Upper lobe of left lung (tissue), 6 donors: ENCODE data around the gene CHST11. TPM values are rescaled to one million over a fixed set of nuclear protein-coding genes. Genes with fewer than 3 reads are reported as not detected.
"Not testable (repeated sequence)": the region's sequence is repeated elsewhere in the genome, so short reads cannot be mapped to it uniquely, and the experiment has no call there.

ENCODE experiments used
- ATAC-seq, 2 donors: fragments of 200-7000 bp; cut with Tn5 transposase; one replicate each; pipeline ENCODE4 v1.9.1; 2022; ENCODE audit warnings: mild to moderate bottlenecking in 2 of 2, moderate library complexity in 2 of 2; ENCODE audit not compliant: low FRiP score in 2 of 2
- DNase-seq, 2 donors: peaks; one replicate each; pipeline ENCODE4 v3.0.0-alpha.2; 2019 to 2020
- H3K27ac ChIP-seq, 4 donors: fragments of 200-600 bp; sonication (generic); one replicate each; pipeline ENCODE4 v1.5.1; 2016 to 2019
- H3K27me3 ChIP-seq, 4 donors: fragments of 200-600 bp; sonication (generic); one replicate each; pipeline ENCODE4 v1.5.1; 2017 to 2019
- H3K36me3 ChIP-seq, 4 donors: fragments of 200-600 bp; sonication (generic); one replicate each; pipeline ENCODE4 v1.5.1; 2016 to 2019
- H3K4me1 ChIP-seq, 4 donors: fragments of 200-600 bp; sonication (generic); one replicate each; pipeline ENCODE4 v1.5.1; 2018 to 2019
- H3K4me3 ChIP-seq, 4 donors: fragments of 200-600 bp; sonication (generic); one replicate each; pipeline ENCODE4 v1.5.1; 2017 to 2019; ENCODE audit warnings: mild to moderate bottlenecking in 2 of 4, moderate library complexity in 1 of 4
- H3K9me3 ChIP-seq, 4 donors: fragments of 200-600 bp; sonication (generic); one replicate each; pipeline ENCODE4 v1.5.1; 2018 to 2019
- EP300 ChIP-seq, 4 donors: sonication (generic); formaldehyde crosslinking; IDR thresholded peaks; one replicate each; pipeline ENCODE4 v1.5.1; 2017; ENCODE audit warnings: antibody characterized with exemption in 4 of 4, control low read depth in 2 of 4
- POLR2A ChIP-seq, 4 donors: fragments of 450-650 bp; IDR thresholded peaks; one replicate each; pipeline ENCODE4 v1.5.1; 2016 to 2017; ENCODE audit warnings: antibody characterized with exemption in 4 of 4, mild to moderate bottlenecking in 2 of 4
- POLR2AphosphoS5 ChIP-seq, 2 donors: sonication (generic); formaldehyde crosslinking; IDR thresholded peaks; one replicate each; pipeline ENCODE4 v1.5.1; 2017; ENCODE audit warnings: antibody characterized with exemption in 2 of 2
- WGBS, 2 donors: methylation state at CpG; one replicate each; pipeline ENCODE4 v1.1.5; 2017 to 2018; 5-methylcytosine and 5-hydroxymethylcytosine counted together
- total RNA-seq, 6 donors: library from RNA; depleted of rRNA in 4 of 6; stranded (reverse); fragments of >200 nt in 4 of 6; gene quantifications; one replicate each; pipeline versions ENCODE4 v1.1.0 to v1.2.1, GENCODE V29; 2016 to 2021
- TF ChIP-seq, protein P1 (sequence below), 6 experiments: fragments of 450-650 bp in 4 of 6; fragments of 200-600 bp in 2 of 6; sonication (generic) in 2 of 6; IDR thresholded peaks; one replicate each; pipeline ENCODE4 v1.5.1; 2016 to 2019; ENCODE audit warnings: antibody characterized with exemption in 6 of 6
- donor health status: DM: no; HTN: no; CAD: no; lungs with moderate emphysema.
- donor health status: DM: no; HTN: yes; CAD: no; lungs with severe emphysema.

The CHST11 gene
- total RNA-seq, 6 donors from 2014 or later, result 40.4 to 234 (median 58.4) TPM

DNA sequence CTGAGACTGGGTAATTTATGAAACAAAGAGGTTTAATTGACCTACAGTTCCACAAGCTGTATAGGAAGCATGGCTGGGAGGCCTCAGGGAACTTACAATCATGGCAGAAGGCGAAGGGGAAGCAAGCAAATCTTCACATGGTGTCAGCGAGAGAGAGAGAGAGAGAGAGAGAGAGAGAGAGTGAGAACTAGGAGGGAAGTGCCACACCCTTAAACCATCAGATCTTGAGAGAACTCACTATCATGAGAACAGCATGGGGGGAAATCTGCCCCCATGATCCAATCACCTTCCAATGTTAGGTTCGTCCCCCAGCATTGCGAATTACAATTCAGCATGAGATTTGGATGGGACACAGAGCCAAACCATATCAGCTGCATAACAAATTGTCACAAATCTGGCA lies 96.7 kb downstream of the CHST11 start:
- peaks cover 0 to 8% (median 2%) of the 10 kb centered on the region in 4 donors for H3K4me1 ChIP-seq
- ATAC-seq (no peak), DNase-seq (no peak)
- H3K27me3 ChIP-seq, result no peaks in the 10 kb centered on the region
- no peaks in the 10 kb centered on the region for H3K9me3 ChIP-seq
- 87 to 92% methylated on average over 4 of the region's 4 CpGs for WGBS, 2 donors
- no peaks in the 10 kb centered on the region for H3K36me3 ChIP-seq
- no peak overlapping the region for H3K4me3 ChIP-seq
- TF ChIP-seq, protein P1, sequence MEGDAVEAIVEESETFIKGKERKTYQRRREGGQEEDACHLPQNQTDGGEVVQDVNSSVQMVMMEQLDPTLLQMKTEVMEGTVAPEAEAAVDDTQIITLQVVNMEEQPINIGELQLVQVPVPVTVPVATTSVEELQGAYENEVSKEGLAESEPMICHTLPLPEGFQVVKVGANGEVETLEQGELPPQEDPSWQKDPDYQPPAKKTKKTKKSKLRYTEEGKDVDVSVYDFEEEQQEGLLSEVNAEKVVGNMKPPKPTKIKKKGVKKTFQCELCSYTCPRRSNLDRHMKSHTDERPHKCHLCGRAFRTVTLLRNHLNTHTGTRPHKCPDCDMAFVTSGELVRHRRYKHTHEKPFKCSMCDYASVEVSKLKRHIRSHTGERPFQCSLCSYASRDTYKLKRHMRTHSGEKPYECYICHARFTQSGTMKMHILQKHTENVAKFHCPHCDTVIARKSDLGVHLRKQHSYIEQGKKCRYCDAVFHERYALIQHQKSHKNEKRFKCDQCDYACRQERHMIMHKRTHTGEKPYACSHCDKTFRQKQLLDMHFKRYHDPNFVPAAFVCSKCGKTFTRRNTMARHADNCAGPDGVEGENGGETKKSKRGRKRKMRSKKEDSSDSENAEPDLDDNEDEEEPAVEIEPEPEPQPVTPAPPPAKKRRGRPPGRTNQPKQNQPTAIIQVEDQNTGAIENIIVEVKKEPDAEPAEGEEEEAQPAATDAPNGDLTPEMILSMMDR (IDR thresholded peaks at IDR 0.05), result no peak
- TF ChIP-seq EP300 (IDR thresholded peaks at IDR 0.05) (no peak), POLR2A (IDR thresholded peaks at IDR 0.05) (no peak), POLR2AphosphoS5 (IDR thresholded peaks at IDR 0.05) (no peak)
- H3K27ac ChIP-seq, result no peak overlapping the region

DNA sequence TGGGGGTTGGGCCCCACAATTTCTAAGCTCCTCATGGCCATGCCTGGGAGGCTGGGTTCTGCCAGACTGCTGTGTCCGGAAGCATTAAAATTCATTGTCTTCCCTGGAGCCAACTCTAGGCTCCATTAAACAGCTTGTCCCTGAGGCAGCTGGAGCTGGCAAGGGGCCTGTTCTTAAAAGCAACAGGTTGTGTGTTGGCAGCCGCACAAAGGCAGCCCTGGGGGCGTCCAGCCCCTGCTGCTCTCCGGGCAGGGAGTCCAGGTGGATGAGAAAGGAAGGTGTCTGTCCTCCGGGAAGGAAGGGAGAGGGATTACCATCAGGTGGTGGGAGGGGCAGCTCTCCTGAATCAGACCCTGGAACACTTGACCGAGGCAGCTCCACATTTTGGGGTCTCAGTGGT lies 98.9 kb downstream of the CHST11 start:
- 66 to 84% methylated on average over 5 to 6 of the region's 6 CpGs for WGBS, 2 donors
- H3K27me3 ChIP-seq, result no peaks in the 10 kb centered on the region
- H3K9me3 ChIP-seq, result no peaks in the 10 kb centered on the region
- DNase-seq (peak in 1 of 2 donors; percentile 55), ATAC-seq (no peak)
- no peak overlapping the region for H3K27ac ChIP-seq
- H3K36me3 ChIP-seq, result no peaks in the 10 kb centered on the region
- TF ChIP-seq, protein P1 (IDR thresholded peaks at IDR 0.05), result no peak
- TF ChIP-seq EP300 (IDR thresholded peaks at IDR 0.05) (no peak), POLR2A (IDR thresholded peaks at IDR 0.05) (no peak), POLR2AphosphoS5 (IDR thresholded peaks at IDR 0.05) (no peak)
- H3K4me1 ChIP-seq, result no peaks in the 10 kb centered on the region
- no peak overlapping the region for H3K4me3 ChIP-seq

DNA sequence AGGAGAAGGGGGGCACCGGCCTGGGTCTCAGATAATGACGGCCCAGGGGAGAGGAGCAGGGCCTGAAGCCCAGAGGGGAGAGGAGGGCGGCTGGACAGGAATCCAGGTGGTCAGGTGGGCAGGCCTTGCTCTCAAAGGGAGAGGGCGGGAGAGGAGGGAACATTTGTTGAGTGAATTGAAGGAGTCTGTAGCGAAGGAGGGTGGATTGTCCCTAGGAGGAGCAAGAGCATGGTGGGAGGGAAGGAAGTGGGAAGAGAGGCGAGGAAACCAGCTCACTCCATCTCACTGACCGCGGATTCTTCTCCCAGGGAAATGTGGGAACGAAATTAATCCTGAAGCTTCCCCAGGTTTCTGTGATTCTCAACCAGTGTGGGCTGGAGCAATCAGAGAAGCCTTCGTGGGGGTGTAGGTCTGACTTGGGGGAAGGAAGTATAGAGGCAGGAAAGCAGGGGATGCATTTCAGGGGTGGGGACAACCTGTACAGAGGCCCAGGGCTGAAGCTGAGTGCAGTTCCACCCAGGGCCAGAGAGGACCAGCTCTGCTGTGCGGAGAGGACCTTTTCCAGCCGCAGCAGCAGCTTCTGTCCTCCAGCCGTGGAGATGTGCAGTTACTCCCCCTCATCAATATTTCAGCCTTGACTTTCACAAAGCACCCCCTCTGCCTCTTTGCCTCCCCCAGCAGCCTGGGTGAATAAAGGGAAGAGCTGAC lies 100.9 kb downstream of the CHST11 start:
- H3K27me3 ChIP-seq, result no peaks in the 10 kb centered on the region
- no peaks in the 10 kb centered on the region for H3K36me3 ChIP-seq
- H3K9me3 ChIP-seq, result no peaks in the 10 kb centered on the region
- WGBS, 2 donors, result 90 to 91% methylated on average over 10 to 13 of the region's 13 CpGs
- ATAC-seq, result no peak
- TF ChIP-seq POLR2AphosphoS5 (IDR thresholded peaks at IDR 0.05), result no peak
- H3K4me1 ChIP-seq, result no peaks in the 10 kb centered on the region
- no peak overlapping the region for H3K27ac ChIP-seq
- peak in 1 of 2 donors; percentile 32 for DNase-seq
- H3K4me3 ChIP-seq, result no peak overlapping the region

DNA sequence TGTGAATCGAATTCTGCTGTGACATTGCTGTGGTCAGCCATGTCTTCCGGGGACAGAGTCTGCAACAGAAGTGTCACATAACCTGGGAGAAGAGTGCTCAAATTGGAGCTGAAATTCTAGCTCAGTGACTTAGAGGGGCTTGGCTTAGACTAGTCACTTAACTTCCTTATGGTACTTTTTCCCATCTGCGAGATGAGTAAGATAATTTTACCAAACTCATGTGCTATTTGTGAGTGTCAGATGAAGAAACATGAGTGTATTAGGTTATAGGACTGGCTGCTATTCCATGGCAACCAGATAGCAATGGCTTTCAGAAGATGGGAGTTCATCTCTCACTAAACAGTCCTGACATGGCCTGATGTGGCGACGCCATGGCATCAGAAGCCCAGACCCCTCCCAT lies 104.1 kb downstream of the CHST11 start:
- Histone ChIP-seq H3K27ac (no peak overlapping the region), H3K36me3 (no peaks in the 10 kb centered on the region), H3K4me3 (no peak overlapping the region), H3K9me3 (no peaks in the 10 kb centered on the region), H3K27me3 (no peaks in the 10 kb centered on the region), H3K4me1 (peaks cover 0 to 8% (median under 1%) of the 10 kb centered on the region in 4 donors)
- ATAC-seq, result no peak
- DNase-seq, result no peak
- TF ChIP-seq, protein P1 (IDR thresholded peaks at IDR 0.05), result no peak
- TF ChIP-seq EP300 (IDR thresholded peaks at IDR 0.05) (no peak), POLR2A (IDR thresholded peaks at IDR 0.05) (no peak), POLR2AphosphoS5 (IDR thresholded peaks at IDR 0.05) (no peak)
- 82 to 88% methylated on average over 4 to 5 of the region's 5 CpGs for WGBS, 2 donors

DNA sequence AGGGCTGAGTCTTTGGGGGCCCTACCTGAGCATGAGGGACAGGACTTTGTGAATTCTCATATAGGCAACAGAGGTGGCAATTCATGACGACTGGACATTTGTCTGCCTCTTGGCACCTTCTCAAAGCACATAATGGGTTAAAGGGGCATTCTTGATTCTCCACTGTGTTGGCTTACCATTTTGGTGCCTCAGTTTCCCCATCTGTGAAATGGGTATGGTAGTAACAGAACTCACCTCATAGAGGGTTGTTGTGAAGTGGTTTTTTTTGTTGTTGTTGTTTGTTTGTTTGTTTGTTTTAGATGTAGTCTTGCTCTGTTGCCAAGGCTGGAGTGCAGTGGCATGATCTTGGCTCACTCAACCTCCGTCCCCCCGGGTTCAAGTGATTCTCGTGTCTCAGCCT lies 106.0 kb downstream of the CHST11 start:
- Histone ChIP-seq H3K9me3 (no peaks in the 10 kb centered on the region), H3K27me3 (no peaks in the 10 kb centered on the region), H3K4me1 (peaks cover 0 to 15% (median 4%) of the 10 kb centered on the region in 4 donors), H3K4me3 (no peak overlapping the region), H3K27ac (no peak overlapping the region), H3K36me3 (no peaks in the 10 kb centered on the region)
- WGBS, 2 donors, result 97 to 100% methylated on average over 4 of the region's 4 CpGs
- TF ChIP-seq POLR2AphosphoS5 (IDR thresholded peaks at IDR 0.05) (no peak), POLR2A (IDR thresholded peaks at IDR 0.05) (no peak), EP300 (IDR thresholded peaks at IDR 0.05) (no peak)
- TF ChIP-seq, protein P1 (IDR thresholded peaks at IDR 0.05), result no peak
- ATAC-seq (no peak), DNase-seq (no peak)

DNA sequence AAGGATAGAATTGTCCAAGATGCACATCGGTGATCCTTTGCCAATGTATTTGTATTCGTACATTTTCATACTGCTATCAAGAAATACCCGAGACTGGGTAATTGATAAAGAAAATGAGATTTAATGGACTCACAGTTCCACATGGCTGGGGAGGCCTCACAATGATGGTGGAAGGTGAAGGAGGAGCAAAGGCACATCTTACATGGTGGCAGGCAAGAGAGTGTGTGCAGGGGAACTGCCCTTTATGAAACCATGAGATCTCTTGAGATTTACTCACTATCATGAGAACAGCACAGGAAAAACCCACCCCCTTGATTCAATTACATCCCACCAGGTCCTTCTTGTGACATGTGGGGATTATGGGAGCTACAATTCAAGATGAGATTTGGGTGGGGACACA lies 107.9 kb downstream of the CHST11 start:
- 87 to 96% methylated on average over 3 of the region's 3 CpGs for WGBS, 2 donors
- H3K27me3 ChIP-seq, H3K9me3 ChIP-seq, H3K36me3 ChIP-seq, H3K4me3 ChIP-seq, H3K27ac ChIP-seq, ATAC-seq, DNase-seq: not testable (repeated sequence)
- peaks cover 0 to 29% (median 10%) of the 10 kb centered on the region in 4 donors for H3K4me1 ChIP-seq
